HG03139 (cell line): ENCODE data around the gene CACNA1C.

Source experiments
- ATAC-seq: cut with Tn5 transposase; IDR thresholded peaks from one replicate; pipeline ENCODE4 v1.9.1; 2021; ENCODE audit not compliant: unreplicated experiment

The CACNA1C gene

GRCh38 chr12:2229661-2230539 lies 177.1 kb downstream of the CACNA1C start:
- no peak for ATAC-seq

- ATAC-seq: no peak
Observed at GRCh38 chr12:2231011-2231595, 178.3 kb downstream of the CACNA1C start.

- ATAC-seq: no peak
Observed at GRCh38 chr12:2231956-2232355, 179.2 kb downstream of the CACNA1C start.

GRCh38 chr12:2233034-2233433 lies 180.2 kb downstream of the CACNA1C start:
- no peak for ATAC-seq

- ATAC-seq: no peak
Observed at GRCh38 chr12:2234091-2234490, 181.3 kb downstream of the CACNA1C start.

- no peak for ATAC-seq
Observed at GRCh38 chr12:2234646-2235350, 182.0 kb downstream of the CACNA1C start.

- no peak for ATAC-seq
Observed at GRCh38 chr12:2236506-2237294, 183.9 kb downstream of the CACNA1C start.

GRCh38 chr12:2238111-2238510 lies 185.3 kb downstream of the CACNA1C start:
- no peak for ATAC-seq

GRCh38 chr12:2239381-2239871 lies 186.6 kb downstream of the CACNA1C start:
- no peak for ATAC-seq

GRCh38 chr12:2240390-2240789 lies 187.6 kb downstream of the CACNA1C start:
- ATAC-seq: no peak

- no peak for ATAC-seq
Observed at GRCh38 chr12:2240984-2241383, 188.2 kb downstream of the CACNA1C start.

- no peak for ATAC-seq
Observed at GRCh38 chr12:2242216-2242615, 189.4 kb downstream of the CACNA1C start.

GRCh38 chr12:2242816-2243215 lies 190.0 kb downstream of the CACNA1C start:
- no peak for ATAC-seq

GRCh38 chr12:2243275-2243674 lies 190.5 kb downstream of the CACNA1C start:
- no peak for ATAC-seq

- ATAC-seq: no peak
Observed at GRCh38 chr12:2244013-2244861, 191.4 kb downstream of the CACNA1C start.

- no peak for ATAC-seq
Observed at GRCh38 chr12:2246358-2246757, 193.6 kb downstream of the CACNA1C start.

- no peak for ATAC-seq
Observed at GRCh38 chr12:2247120-2247519, 194.3 kb downstream of the CACNA1C start.

- ATAC-seq: no peak
Observed at GRCh38 chr12:2247596-2247995, 194.8 kb downstream of the CACNA1C start.

GRCh38 chr12:2248087-2248900 lies 195.5 kb downstream of the CACNA1C start:
- no peak for ATAC-seq
